Activated naive CD4-positive, alpha-beta T cell (primary cell): ENCODE measurements around the gene SCPEP1.

Source experiments
- DNase-seq, 4 experiments: peaks; one replicate each; lab custom pipeline; 2025; lab: John Stamatoyannopoulos, UW

SCPEP1 gene

DNA sequence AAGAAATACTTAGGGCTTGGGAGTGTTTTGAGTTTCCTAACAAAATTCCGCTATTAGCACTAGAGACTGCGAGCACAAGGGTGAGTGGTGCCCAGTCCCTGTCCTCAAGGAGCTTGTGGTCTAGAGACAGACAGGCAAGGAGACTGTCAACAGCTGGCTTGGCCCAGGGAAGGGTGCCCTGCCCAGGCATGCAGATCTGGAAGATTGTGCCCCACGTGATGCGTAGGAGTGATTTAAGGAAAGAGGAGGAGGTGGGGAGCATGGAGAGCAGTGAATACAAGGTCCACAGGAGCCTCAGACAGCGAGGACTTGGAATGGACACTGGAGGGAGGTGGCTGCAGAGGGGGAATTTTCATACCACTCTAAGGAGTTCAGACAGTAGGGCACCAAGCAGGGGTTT is 25.0 kb downstream of the SCPEP1 start:
- no peak for DNase-seq

- no peak for DNase-seq
Measured at GRCh38 chr17:57004944-57005579, 27.1 kb downstream of the SCPEP1 start.

DNA sequence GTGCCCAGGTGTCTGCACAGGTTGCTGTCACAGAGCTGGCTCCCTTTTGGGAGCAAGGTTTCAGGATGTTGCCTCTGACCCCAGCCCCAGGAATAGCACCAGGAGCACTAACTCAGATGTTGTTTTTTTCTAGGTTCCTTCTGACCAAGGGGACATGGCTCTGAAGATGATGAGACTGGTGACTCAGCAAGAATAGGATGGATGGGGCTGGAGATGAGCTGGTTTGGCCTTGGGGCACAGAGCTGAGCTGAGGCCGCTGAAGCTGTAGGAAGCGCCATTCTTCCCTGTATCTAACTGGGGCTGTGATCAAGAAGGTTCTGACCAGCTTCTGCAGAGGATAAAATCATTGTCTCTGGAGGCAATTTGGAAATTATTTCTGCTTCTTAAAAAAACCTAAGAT is 28.1 kb downstream of the SCPEP1 start:
- no peak for DNase-seq

DNA sequence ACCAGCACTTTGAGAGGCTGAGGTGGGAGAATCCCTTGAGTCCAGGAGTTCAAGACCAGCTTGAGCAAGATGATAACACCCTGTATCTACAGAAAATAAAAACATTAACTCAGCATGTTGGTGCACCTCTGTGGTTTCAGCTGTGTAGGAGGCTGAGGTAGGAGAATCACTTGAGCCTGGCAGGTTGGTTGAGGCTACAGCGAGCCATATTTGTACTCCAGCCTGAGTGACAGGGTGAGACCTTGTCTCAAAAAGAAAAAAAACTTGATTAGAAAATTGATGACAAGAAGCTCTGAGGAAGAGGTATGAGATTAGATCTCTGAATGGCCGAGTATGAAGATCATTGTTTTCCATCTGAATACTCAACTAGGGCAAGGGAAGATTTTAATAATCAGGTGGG is 31.0 kb downstream of the SCPEP1 start:
- DNase-seq = no peak

DNA sequence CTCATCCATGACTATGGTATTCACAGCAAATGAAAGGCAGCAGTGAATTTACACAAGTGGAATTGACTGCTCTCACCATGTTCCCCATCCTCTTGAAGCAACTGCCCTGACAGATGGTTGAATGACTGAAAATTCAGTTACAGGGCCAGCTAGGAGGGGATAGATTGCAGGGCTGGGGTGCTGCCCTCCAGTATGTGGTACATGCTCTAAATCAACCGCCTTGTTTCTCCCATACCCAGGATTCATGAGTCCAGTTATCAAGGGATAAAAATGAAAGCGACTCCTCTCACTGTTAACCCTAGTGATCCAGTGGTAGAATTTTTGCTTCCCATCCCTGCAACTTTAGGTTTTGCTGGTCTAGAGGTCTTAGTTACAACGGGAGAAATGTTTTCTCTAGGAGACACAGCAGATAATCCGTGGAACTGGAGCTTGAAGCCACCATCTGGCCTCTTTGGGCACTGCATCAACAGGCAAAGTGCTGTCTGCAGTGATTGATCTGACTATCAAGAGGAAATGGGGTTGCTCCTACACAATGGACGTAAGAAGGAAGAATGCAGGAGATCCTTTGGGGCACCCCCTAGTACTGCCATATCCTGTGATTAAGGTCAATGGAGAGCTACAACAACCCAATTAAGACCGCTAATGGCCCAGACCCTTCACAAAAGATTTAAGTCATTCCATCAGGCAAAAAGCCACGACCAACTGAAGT is 32.0 kb downstream of the SCPEP1 start:
- peak in 2 of 4 experiments; percentile 5 to 19 for DNase-seq

- no peak for DNase-seq
Measured at GRCh38 chr17:57010487-57010886, 32.6 kb downstream of the SCPEP1 start.

DNA sequence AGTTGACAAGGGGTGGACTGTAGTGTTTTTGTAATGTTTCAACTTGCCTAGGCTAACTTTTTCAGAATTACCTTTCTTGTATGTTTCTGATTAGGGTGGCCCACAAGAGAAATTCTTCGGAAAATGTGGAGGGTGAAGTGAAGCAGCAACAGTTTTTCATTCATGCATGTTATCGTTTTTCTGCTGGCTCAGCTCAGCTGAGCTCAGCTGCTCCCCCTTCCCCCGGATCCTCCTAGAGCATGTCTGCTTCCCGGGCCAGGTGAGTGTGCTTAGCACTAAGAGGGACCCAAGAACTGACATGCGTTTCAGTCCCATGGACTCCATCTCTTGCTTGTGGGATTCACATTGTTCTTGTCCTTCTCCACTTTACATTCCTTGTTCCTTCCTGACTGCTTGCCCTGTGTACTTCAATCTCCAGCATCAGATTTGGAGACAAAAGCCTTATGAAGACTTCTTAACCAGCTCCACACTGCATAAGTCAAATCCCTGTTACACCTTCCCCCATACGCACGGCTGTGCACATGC is 33.6 kb downstream of the SCPEP1 start:
- DNase-seq = no peak

DNA sequence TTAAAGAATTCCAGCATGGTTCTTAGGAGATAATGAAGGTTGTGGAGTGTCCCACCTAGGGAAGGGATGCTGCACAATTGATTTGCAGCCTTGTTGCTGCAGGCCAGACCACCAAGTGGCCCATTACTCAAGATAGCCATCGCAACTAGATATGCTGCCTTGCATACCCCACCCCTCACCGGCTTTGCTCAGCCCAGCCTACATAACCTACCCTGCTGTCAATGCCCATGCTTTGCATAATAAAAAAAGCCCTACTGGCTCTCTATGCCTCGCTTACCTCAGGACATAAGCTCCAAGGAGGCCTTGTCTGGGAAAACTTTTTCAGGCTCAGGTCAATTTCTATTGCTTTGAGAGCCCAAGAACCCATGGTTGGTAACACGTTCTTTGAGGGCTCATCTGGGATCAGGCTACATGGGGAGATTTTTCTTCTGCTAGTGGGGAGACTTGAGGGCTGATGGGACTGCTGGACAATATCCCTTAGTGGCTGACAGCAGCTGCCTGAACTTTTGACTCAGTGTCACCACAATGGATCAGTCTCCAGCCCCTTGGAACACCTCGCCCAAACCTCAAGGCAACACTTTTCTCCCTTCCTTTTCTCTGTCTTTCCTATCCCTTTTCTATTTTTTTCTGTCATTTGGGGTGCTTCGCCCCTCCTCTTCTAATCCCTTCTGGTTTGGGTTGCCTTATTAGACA is 38.3 kb downstream of the SCPEP1 start:
- no peak for DNase-seq

DNA sequence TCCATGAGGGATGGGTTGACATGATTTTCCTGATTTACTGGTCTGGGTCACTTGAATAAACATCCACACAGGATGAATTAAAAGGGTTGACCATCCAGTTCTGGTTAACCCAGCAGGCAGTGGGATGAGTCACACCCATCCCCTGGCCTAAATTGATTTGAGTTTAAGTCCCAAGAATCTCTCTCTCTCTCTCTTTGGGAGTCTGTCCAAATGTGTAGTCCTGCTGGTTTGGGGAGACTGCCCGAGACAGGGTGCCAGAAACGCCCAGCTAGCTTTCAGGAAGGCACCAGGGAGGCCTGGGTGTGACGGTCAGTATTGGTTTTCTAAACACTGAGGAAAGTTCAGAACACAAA is 38.8 kb downstream of the SCPEP1 start:
- no peak for DNase-seq

- no peak for DNase-seq
Measured at GRCh38 chr17:57017625-57018024, 39.7 kb downstream of the SCPEP1 start.

GRCh38 chr17:57020208-57020607 is 42.3 kb downstream of the SCPEP1 start:
- no peak for DNase-seq

- DNase-seq = no peak
Measured at GRCh38 chr17:57021226-57021940, 43.5 kb downstream of the SCPEP1 start.

DNA sequence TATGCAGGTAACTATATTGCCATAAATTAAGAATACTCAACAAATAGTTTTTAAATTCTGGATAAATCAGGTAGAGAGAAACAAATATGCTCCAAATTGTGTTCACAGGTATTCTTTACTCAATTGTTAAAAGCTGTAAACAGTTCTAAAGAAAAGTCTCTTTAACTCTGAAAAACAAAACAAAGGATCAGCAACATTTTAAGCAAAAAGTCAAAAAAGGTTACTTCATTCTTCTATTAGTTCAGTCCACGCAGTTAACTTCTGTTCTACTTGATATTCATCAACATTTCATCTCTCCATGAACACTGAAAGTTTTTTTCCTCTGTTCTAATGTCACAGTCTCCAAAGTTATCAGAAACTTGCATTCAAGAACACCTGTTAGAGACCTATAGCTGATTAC is 47.9 kb downstream of the SCPEP1 start:
- DNase-seq = no peak

DNA sequence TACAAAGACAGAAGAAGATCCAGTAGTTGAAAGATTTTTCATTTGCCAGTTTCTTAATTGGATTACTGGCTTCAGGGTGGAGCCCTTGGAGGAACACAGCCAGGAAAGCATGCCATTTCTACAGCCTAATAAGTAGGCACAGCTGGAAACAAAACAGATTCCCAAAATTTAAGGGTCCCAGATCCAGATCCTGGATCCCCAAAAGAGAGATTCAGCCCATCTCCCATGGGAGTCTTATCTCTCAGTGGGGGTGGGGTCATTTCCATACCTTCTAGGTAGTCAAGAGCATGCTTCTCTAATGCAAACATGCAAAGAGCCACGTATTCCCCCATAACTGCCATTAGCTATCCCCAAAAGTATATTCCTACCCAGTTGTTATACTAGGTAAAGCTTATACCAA is 49.9 kb downstream of the SCPEP1 start:
- no peak for DNase-seq

DNA sequence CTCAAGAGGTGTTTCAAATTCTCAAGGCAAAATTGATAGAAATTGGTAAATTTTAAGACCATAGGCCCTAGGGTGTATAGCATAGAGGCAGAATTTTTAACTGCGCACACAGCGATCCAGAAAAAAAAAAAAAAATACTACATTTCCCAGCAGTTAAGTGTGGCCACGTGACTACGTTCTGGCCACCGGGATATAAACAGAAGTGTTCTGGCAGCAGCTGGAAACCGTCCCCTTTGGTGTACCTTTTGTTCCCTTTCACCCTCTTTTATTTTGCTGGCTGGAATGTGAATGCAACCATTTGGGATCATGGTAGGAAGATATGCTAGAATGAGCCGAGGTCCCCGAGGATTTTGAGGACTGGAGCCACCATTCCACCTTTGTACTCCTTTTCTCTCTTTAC is 54.4 kb downstream of the SCPEP1 start:
- DNase-seq = no peak

DNA sequence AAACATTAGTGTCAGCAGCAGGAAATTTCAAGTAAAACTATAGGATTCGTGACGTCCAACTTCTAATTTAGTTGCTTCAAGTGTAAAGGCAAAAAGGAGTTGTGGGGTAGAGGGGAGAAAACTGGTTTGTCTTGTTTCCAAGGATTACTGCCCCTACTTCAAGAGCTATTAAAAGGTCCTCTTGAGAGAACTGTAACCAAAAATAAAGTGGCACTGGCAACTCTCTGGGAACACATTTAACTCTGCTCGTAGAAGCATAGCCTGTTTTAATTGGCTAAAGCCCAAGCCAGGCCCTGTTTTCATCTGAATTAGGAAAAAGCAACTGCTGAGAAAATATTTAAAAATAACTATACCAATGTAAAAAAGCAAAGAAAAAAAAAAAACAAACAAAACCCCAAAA is 55.4 kb downstream of the SCPEP1 start:
- no peak for DNase-seq

GRCh38 chr17:57034807-57035754 is 57.1 kb downstream of the SCPEP1 start:
- DNase-seq = no peak

- DNase-seq = no peak
Measured at GRCh38 chr17:57035971-57036481, 58.1 kb downstream of the SCPEP1 start.

- DNase-seq = no peak
Measured at GRCh38 chr17:57037411-57037810, 59.5 kb downstream of the SCPEP1 start.

GRCh38 chr17:57038486-57038885 is 60.6 kb downstream of the SCPEP1 start:
- no peak for DNase-seq

DNA sequence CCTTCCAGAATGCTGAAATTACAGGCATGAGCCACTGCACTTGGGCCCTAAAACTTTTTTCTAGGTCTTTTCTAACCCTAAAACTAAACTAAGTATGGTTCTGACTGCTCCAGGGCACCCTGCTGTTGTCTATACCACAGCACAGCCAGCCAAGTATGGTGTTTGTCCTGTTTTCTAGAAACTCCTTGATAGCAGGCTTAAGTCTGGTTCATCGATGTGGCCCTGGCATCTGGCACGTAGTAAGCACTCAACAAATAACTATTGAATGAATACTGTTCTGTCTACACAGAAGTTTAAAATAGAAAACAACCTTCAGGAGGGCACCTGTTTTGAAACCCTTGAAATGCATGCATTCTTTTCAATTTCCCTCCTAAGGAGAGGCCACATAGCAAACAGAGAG is 62.6 kb downstream of the SCPEP1 start:
- DNase-seq = no peak
